Stimulated activated CD8-positive, alpha-beta memory T cell treated with anti-CD3 and anti-CD28 coated beads, Interleukin-4, amount 100 ng/mL, for 24 hours (primary cell): ENCODE measurements around the gene KLHL42.
A peak's percentile ranks its signal among the peaks of the same experiment; 100 is the strongest.
"Not testable (repeated sequence)": the region's sequence is repeated elsewhere in the genome, so short reads cannot be mapped to it uniquely, and the experiment has no call there.

Source experiments
- DNase-seq: peaks from one replicate; pipeline ENCODE4 v3.0.0-alpha.2; 2020; ENCODE audit warnings: low read depth

The KLHL42 gene, protein sequence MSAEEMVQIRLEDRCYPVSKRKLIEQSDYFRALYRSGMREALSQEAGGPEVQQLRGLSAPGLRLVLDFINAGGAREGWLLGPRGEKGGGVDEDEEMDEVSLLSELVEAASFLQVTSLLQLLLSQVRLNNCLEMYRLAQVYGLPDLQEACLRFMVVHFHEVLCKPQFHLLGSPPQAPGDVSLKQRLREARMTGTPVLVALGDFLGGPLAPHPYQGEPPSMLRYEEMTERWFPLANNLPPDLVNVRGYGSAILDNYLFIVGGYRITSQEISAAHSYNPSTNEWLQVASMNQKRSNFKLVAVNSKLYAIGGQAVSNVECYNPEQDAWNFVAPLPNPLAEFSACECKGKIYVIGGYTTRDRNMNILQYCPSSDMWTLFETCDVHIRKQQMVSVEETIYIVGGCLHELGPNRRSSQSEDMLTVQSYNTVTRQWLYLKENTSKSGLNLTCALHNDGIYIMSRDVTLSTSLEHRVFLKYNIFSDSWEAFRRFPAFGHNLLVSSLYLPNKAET

DNA sequence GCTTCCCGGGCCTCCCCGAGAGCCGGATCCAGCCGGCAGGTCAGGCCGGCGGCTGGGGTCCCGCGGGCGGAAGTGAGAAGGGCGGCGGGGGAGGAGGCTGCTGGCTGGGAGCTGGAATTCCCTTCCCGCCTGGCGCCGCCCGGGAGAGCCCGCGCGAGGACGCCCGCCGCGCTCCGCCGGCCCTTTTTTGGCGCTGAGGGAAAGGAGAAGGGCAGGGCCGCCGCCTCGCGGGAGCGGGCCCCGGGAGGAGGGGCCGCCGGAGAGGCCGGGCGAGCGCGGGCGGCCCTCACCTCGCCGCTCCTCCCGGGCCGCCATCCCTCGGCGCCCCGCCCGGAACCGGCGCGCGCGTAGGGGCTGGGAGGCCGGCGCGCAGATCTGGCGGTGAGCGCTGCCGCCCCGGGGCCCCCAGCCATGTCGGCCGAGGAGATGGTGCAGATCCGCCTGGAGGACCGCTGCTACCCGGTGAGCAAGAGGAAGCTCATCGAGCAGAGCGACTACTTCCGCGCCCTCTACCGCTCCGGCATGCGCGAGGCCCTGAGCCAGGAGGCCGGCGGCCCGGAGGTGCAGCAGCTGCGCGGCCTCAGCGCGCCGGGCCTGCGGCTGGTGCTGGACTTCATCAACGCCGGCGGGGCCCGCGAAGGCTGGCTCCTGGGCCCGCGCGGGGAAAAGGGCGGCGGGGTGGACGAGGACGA, at the start of gene KLHL42, which contains the start of gene MANSC4:
Gene KLHL42 (plus strand): TSS at position 314 of the 692 bp plus-strand sequence. CDS start 98 bp downstream, at position 412.
Gene MANSC4 (minus strand): TSS at position 317 of the 692 bp plus-strand sequence. CDS start 8,960 bp downstream, outside the sequence.
- peak; percentile 32 for DNase-seq

DNA sequence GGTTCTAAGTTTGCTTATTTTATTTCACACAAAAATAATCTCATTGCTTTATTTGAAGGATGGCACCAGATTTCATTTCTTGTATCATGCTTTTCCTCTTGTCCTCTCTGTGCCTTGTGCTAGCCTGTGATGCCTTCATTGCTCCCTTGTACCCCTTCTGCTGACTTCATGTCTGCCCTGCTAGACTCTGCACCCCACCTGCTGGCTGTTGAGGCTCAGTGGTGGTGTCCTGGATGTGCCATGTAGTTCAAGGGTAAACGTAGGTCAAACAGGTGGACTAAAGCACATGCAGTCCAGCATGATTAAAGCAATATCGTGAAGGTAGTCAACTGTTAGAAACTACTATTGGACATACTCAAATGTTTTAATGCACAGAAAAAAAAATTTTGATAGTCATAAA, 47.8 kb upstream of the KLHL42 start:
- DNase-seq: no peak

DNA sequence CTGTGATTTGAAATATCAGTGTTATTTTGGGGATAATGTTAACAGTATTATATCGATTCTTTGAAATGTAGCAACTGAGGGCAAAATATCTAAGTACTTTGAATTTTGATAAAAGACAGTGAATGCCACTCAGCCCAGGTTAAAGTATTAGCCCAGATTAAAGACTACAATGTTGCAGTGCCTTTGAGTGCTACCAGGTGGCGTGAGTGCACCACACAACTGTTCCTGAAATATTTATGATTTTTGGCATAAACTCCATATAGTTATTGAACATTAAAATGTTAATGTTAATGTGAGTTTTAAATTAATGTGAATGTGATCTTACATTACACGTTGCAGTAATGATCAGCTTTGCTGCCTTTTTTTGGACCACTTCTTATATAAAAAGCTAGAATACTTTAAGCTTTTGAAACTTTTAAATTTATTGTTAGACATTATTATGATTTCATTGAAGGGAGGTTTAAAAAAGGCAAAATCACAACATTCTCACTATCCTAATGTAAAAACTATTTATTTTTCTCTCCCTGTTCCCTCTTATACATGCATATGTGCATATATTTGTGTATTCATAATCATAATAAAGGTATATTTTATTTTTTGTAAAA, 46.9 kb upstream of the KLHL42 start:
- DNase-seq: no peak

DNA sequence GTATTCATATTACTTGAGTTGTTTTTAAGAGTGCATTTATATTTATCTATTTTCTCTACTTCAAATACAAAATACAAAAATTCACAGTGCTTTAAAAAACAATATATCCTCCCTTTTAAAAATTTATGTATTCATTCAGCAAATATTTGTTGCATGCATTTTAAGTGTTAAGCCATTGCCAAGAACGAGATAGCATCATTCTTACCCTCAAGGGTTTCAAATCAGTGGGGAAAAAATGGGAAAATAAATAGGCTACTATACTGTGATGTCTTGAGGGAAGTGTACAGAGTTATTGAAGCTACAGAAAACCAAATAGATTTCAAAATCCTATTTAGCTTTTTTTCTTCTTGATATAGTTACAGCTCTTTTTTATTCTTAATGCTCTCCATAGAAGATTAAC, 46.2 kb upstream of the KLHL42 start:
- no peak for DNase-seq

DNA sequence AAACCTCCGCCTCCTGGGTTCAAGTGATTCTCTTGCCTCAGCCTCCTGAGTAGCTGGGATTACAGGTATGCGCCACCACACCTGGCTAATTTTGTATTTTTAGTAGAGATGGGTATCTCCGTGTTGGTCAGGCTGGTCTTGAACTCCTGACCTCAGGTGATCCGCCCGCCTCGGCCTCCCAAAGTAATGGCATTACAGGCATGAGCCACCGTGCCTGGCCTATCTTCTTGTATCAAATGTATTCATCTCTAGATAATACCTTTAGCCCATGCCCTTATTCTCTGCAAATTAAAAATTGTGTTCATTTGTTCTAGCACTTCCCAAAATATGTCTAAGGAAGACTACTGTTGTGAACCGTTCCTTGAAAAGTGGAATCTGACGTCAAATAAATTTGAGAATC, 45.7 kb upstream of the KLHL42 start:
- DNase-seq: not testable (repeated sequence)

DNA sequence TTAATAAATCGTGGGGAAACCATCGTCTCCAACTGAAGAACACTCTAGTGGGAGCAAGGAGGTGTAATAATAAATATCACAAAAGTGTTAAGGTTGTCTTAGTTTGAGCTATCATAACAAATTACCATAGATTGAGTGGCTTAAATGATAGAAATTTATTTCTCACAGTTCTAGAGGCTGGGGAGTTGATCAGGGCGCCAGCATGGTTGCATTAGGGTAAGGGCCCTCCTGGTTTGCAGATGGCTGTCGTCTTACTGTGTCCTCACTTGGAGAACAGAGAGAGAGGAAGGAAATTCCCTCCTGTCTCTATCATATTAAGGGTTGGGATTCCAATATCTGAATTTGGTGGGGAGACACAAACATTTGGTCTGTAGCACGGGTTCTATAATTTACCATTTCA, 36.4 kb upstream of the KLHL42 start:
- DNase-seq: no peak

DNA sequence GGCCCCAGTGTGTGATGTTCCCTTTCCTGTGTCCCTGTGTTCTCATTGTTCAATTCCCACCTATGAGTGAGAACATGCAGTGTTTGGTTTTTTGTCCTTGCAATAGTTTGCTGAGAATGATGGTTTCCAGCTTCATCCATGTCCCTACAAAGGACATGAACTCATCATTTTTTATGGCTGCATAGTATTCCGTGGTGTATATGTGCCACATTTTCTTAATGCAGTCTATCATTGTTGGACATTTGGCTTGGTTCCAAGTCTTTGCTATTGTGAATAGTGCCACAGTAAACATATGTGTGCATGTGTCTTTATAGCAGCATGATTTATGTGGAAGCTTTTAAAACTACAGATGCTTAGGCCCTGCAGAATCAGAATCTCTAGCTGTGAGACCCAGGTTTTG, 34.3 kb upstream of the KLHL42 start:
- DNase-seq: not testable (repeated sequence)

DNA sequence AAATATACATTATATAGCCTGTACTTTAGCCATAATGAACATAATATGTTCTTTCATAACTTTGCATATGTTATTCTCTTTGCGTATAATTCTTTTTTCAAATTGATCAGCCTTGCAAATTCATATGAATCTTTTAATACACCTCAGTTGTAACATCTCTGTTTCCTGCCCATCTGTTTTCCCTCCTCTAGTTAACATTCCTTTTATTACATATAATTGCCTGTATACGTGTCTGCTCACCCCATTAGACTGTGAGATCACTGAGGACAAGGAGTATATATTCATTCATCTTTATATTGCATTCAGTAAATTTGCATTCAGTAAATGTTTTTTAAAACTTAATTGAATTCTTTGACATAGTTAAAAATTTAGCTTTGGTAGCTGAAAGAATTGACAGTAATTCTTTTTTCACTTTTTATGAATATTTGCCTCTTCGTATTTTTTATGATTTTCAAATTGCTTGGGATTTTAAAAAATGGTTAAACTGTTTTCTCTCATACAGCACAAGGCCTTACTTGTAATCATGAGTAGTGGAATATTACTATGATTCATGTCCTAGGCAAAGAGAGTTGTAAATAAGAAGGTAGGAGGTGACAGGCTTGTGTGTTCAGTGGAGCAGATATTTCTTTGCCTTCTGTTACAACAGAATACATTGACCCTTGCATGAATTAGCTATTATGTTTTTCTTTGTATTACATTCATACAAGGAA, 32.8 kb upstream of the KLHL42 start:
- no peak for DNase-seq

DNA sequence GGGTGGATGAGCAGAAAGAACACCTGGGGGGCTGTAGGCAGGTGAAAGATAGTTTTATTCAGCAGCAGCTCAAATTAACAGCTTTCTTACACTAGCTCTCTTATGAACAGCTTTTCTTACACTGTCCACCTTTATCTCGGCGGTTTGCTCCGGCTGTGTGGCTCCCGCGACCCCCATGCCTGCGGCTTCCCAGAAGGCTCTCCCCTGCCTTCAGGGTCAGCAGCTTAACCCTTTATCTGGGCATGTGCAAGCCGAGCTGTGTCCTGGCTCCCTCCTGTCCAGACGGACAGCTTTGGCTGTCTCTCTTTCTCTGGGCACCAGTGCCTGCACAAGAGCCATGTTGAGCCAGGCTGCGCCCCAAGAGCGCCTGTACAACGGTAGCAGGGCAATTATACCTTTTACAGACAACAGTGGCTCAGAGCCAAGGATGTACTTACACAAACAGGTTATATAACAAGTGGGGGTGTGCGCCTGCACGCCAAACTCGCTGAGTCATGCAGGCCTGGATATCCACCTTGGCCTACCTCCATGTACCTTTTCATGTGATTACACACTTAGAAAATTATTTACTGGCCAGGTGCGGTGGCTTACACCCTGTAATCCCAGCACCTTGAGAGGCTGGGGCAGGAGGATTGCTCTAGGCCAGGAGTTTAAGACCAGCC, 28.5 kb upstream of the KLHL42 start:
- no peak for DNase-seq

DNA sequence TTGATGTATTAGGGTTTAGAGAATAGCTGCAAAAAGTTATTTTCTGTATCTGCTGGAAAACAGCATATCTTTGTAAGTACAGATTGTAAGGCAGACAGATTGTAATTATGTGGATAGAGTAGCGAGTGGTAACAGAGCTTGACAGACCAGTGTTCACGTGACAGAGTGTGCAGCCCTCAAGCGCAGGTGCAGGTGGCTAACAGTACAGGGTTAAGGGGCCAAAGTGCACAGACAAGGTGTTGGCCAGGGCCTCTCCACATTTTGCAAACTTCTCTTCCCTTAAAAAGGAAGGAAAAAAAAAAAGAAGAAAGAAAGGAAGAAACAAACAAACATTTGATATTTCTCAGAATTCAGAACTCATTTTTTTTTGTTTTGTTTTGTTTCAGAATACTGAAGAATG, 25.2 kb upstream of the KLHL42 start:
- no peak for DNase-seq

DNA sequence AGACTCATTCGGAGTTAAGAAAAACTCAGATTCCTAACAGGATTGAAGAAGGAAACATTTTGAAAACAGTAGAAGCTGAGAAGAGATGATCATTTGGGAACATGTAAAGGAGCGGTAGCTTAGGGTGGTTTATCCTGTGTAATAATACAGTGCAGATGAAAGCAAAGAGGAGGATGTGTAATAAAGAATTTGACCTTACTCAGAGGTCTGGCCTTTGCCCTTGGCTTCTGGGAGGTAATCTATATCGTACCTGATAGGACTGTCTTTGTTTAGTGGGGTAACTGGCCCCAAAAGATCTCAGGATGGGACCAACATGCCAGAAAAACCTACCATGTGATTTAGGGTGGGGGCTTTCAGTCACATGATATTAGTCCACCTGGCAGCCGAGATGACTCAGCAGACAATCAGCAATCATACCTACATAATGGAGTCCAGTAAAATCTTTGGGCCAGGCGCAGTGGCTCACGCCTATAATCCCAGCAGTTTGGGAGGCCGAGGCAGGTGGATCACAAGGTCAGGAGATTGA, 23.3 kb upstream of the KLHL42 start:
- DNase-seq: no peak

DNA sequence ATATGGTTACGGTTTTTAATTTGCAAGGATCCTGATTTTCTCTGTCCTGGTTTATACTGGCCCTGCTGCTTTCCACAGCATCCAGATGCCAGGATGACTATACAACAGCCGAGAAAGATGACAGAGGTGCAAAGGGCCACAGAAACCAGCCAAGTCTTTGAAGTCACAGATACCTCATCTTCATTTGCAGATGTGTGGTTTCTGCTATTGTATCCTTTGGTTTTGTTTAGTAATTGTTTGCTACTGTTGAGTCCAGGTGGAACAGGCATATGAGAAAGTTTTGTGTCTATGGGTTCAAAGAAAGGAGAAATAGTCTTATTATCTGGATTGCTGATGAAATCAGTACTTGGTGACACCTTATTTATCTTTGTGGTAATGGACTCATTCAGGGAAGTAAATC, 17.3 kb upstream of the KLHL42 start:
- no peak for DNase-seq

DNA sequence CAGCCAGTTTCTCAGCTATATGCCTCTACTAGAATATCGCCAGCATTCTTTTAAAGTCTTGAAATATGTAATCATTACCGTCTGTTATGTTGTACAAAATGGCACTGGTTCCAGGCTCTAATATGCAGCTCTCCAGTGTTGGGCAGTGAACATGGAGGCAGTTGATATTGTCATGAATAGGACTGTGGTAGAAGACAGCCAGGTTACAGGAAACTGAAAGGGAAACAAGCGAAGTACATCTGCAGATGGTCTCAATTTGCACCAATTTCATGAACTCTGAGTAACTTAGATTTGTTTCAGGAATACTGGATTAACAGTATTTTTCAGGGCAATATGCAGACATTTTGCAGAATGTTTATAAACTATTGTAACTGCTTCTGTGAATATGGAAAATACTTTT, 13.4 kb upstream of the KLHL42 start:
- DNase-seq: no peak

DNA sequence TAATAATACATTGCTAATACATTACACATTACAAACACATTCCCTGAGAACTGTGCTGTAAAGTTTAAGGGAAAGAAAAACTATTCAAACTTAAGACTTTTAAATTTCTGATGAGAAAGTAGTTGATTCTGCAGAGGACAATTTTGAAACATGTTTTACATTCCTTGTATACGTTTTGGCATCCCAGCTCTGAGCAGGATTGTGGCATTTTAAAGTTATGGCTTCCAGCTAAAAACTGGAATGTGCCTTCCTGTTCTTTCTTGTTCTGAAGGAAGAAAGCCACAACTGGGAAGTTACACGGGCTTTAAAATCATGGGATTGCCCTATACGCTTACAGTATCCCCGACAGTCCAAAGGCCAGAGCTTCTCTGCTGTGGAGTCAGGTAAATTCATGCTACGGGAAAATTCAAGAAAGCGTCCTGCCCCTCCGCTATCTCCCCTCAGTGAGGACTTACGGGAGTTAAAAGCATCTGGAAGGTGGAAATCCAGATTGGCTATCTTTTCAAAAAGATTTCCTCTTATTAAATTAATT, 10.8 kb upstream of the KLHL42 start:
- DNase-seq: no peak

DNA sequence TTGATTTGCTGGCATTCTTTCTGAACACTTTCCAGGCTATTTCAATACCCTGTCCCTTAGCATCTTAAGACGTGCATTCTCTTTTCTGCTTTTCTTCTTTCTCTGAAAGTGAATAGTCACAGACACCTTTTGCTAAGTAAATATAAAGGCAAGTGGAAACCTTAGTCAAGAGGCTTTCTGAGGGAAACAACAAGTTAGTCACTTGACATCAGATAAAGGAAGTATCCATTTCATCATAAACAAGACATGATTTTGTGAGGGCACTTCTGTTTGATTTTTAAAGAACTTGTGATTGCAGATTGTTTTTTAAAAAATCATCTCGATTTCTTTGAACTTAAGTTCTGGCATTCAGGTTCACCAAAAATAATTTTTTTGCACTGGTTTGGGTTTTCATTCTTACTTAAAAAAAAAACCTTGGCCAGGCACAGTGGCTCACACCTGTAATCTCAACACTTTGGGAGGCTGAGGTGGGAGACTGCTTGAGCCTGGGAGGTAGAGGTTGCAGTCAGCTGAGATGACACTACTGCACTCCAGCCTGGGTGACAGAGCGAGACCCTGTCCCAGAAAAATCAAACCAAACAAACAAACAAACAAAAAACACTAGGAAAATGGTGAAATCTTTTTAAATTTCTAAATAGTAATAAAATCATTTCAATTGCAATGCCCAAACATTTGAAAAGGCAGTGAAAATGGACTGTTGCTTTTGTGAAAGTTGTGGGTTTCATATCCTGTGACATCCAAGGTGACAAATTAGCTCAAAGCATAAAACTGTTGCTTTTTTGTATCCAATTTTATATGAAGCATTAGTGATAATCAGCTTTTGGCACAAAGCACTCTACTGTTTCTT, 8.3 kb upstream of the KLHL42 start:
- no peak for DNase-seq

DNA sequence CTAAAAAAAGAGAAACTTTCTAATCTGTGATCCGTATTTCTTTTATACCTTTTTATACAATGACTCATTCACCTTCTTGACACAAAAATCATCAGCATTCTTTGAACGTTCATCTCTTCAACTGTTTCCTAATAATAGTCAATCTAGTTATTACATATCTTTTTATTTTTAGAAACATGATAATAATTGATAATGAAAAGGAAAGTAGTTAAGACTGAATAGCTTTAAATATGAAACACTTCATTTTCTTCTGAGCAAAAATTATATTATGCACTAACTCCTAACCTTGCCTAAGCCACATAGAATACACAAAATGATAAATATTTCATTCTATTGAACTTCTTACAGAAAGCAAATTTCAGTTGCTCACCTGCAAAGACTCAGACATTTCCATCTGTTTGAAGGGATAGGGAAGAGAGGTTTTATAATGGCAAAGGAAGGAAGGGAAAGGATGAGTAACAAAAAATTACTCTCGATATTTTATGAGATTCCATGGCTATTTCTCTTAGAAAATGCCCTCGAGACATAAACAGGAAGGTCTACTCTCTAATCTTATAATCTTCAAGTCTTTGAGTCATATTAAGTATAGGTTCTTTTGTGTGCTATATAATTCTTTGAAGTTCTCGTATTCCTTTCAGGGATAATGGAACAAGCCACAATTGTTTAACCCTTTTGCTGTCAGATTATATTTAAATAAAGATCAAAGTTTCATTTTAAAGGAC, 7.5 kb upstream of the KLHL42 start:
- no peak for DNase-seq

DNA sequence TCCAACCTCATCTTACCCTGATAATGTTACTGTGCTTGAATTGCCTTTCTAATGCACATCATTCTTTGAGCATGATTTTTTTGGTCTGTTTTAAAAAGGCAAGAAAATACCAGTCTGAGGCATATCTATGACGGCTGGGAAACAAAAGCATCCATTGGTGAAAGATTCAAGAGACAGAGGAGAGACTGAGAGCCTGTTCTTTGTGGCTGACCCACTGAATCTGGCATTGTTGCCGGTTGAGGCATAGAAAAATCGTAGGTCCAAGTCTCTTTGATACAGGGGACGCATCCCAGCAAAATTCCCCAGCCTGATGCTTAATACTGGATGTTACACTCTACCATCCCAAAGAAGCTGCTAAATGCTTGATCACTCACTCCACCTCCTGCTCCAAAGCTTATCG, 2.9 kb upstream of the KLHL42 start:
- DNase-seq: no peak

DNA sequence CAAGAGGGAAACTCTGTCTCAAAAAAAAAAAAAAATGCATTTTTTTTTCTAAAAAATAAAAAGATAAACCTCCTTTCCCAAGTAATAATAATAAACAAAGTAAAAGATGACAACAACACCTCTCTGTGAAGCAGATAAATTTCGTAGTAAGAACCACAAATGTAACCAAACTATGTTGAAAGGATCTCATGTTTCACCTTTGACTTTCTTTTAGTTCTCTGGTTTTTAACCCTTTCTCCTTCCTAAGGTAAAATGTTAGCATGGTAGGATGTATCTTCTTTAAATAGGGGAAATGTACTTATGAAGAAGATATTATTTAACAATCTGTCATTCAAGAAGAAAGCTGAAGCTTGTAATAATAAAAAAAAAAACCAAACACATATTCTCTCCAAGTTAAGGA, 1.8 kb upstream of the KLHL42 start:
- DNase-seq: no peak

DNA sequence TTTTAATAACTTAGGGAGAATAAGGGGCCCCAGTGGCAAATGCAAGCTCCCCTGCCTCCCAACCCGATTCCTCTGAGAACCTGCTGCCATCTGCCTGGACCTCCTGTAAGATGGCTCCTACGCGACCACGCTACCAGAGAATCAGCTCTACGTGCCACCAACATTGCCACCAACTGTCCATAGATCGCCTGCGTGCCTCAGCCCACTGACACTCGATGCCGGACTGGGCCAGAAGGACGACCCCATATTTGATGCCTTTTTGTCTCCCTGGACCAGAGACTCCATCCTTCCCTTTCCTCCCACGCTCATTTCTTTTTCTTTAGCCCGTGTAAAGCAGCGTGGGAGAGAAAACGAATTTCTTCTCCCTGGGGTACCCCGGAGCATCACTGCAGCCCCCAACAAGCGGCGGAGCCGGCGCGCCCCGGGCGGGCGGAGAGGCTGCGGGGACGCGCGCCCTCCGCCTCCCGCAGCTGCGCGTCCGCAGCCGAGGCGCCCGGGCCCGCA, 565 bp upstream of the KLHL42 start:
- no peak for DNase-seq
